Parathyroid adenoma (tissue), 2 donors: ENCODE measurements around the gene MFSD1.
"Not testable (repeated sequence)": the region's sequence is repeated elsewhere in the genome, so short reads cannot be mapped to it uniquely, and the experiment has no call there.

Experiments used
- H2AFZ ChIP-seq: fragments of 300-600 bp; sonication (generic); one replicate; pipeline ENCODE4 v1.7.0; 2017; ENCODE audit warnings: antibody characterized with exemption, mild to moderate bottlenecking
- H3K27ac ChIP-seq: fragments of 300-600 bp; sonication (generic); one replicate; pipeline ENCODE4 v1.7.0; 2017
- H3K27me3 ChIP-seq: fragments of 300-600 bp; sonication (generic); one replicate; pipeline ENCODE4 v1.7.0; 2017; ENCODE audit warnings: low read length; ENCODE audit not compliant: control insufficient read depth, insufficient read depth
- H3K36me3 ChIP-seq: fragments of 300-600 bp; sonication (generic); one replicate; pipeline ENCODE4 v1.7.0; 2017; ENCODE audit warnings: low read length; ENCODE audit not compliant: control insufficient read depth, insufficient read depth
- H3K4me1 ChIP-seq: fragments of 300-600 bp; sonication (generic); one replicate; pipeline ENCODE4 v1.7.0; 2017; ENCODE audit warnings: control low read depth
- H3K4me2 ChIP-seq: fragments of 300-600 bp; sonication (generic); one replicate; pipeline ENCODE4 v1.7.0; 2017; ENCODE audit warnings: low read length
- H3K4me3 ChIP-seq: fragments of 300-600 bp; sonication (generic); one replicate; pipeline ENCODE4 v1.7.0; 2017; ENCODE audit warnings: low read depth, low read length
- H3K79me2 ChIP-seq: fragments of 300-600 bp; sonication (generic); one replicate; pipeline ENCODE4 v1.7.0; 2017; ENCODE audit warnings: control low read depth
- H3K9ac ChIP-seq: fragments of 300-600 bp; sonication (generic); one replicate; pipeline ENCODE4 v1.7.0; 2017; ENCODE audit warnings: mild to moderate bottlenecking
- H3K9me3 ChIP-seq: fragments of 300-600 bp; sonication (generic); one replicate; pipeline ENCODE4 v1.7.0; 2017; ENCODE audit warnings: low read length; ENCODE audit not compliant: control insufficient read depth
- TF ChIP-seq, protein P1 (sequence below): fragments of 300-600 bp; sonication (generic); IDR thresholded peaks from one replicate; pipeline ENCODE4 v1.7.0; 2017; ENCODE audit warnings: antibody characterized with exemption, mild to moderate bottlenecking
- donor health status: primary hyperparathyroidism.

MFSD1 gene

GRCh38 chr3:158785972-158786371, 15.9 kb upstream of the MFSD1 start:
- H3K79me2 ChIP-seq = no peaks in the 10 kb centered on the region
- H3K27ac ChIP-seq = no peak overlapping the region
- no peaks in the 10 kb centered on the region for H3K9me3 ChIP-seq
- no peaks in the 10 kb centered on the region for H3K4me1 ChIP-seq
- no peaks in the 10 kb centered on the region for H3K27me3 ChIP-seq
- no peaks in the 10 kb centered on the region for H3K36me3 ChIP-seq
- TF ChIP-seq, protein P1, sequence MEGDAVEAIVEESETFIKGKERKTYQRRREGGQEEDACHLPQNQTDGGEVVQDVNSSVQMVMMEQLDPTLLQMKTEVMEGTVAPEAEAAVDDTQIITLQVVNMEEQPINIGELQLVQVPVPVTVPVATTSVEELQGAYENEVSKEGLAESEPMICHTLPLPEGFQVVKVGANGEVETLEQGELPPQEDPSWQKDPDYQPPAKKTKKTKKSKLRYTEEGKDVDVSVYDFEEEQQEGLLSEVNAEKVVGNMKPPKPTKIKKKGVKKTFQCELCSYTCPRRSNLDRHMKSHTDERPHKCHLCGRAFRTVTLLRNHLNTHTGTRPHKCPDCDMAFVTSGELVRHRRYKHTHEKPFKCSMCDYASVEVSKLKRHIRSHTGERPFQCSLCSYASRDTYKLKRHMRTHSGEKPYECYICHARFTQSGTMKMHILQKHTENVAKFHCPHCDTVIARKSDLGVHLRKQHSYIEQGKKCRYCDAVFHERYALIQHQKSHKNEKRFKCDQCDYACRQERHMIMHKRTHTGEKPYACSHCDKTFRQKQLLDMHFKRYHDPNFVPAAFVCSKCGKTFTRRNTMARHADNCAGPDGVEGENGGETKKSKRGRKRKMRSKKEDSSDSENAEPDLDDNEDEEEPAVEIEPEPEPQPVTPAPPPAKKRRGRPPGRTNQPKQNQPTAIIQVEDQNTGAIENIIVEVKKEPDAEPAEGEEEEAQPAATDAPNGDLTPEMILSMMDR = no peak
- no peak overlapping the region for H3K4me2 ChIP-seq
- H2AFZ ChIP-seq = no peak overlapping the region
- no peak overlapping the region for H3K9ac ChIP-seq
- H3K4me3 ChIP-seq = no peak overlapping the region

DNA sequence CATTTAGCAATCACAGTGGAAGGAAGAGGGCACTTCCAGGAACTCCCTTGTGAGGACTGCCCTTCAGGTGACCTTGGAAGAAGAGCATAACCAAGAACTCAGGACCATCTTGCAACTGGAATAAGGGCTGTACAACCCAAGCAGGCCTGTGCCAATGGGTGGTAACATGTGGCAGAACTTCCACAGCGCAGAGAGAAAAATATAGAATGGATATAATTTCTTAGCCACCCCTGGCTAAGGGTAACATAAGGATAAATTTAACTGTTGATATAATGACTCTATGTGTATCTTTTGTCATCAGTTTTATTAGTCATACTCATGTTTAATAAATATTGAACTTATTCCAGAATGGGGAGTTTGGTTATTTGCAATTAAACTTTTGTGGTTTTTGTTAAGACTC, 13.4 kb upstream of the MFSD1 start:
- H3K9ac ChIP-seq = no peak overlapping the region
- H3K27me3 ChIP-seq = no peaks in the 10 kb centered on the region
- TF ChIP-seq, protein P1 = no peak
- no peaks in the 10 kb centered on the region for H3K4me1 ChIP-seq
- H2AFZ ChIP-seq = no peak overlapping the region
- no peak overlapping the region for H3K4me3 ChIP-seq
- no peaks in the 10 kb centered on the region for H3K36me3 ChIP-seq
- H3K79me2 ChIP-seq = no peaks in the 10 kb centered on the region
- no peaks in the 10 kb centered on the region for H3K9me3 ChIP-seq
- H3K27ac ChIP-seq = no peak overlapping the region
- H3K4me2 ChIP-seq = no peak overlapping the region

DNA sequence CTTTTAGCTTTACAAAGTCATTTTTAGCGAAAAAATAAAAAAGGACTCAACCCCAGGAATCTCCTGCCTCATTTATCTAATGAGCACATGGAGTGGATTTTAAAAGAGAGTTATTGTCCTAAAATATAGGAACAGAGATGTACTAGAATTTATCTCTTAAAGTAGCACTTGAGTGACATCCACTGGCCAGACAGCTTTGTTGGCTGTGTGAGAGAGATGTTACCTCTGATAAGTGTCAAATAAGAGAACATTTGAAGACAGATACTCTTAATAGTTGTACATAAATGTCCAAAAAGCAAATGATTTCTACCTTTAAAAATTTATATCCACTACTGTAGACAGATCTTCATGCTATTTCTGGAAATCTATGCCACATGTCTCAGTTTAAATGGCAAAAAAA, 12.3 kb upstream of the MFSD1 start:
- H3K9ac ChIP-seq = no peak overlapping the region

DNA sequence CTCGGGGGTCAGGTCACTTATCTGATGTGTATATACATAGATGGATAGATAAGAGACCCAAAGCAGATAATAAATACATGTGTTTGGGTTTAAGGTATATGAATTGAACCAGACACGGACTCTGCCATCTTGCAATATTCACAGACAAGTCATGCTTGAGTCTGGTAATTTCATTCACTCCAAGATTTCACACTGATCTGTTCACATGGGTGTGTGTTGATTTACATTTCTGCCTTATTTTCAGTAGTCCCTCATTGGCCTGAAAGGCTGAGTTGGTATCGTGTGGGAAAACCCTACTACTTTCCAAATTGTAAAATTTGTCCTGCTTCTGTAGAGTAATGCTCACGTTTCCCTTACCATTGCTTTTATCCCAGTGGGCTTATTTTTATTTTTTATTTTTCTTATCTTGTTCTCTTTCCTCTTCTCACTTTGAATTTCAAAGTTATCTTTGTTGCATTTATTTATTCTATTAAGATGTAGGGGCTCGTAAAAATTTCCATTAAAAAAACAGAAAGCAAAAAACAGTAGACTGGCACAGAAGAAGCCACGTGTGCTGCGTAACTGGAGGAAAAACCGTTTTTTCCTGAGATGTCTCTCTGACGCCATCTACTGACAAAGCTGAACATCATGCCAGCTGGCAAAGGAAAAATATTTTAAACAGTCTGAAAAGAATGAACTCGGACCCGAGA, 10.8 kb upstream of the MFSD1 start:
- H3K4me3 ChIP-seq = no peak overlapping the region
- no peaks in the 10 kb centered on the region for H3K27me3 ChIP-seq
- no peak overlapping the region for H3K9ac ChIP-seq
- no peak overlapping the region for H2AFZ ChIP-seq
- H3K27ac ChIP-seq = no peak overlapping the region
- H3K4me2 ChIP-seq = peak overlapping the region; percentile 33
- H3K9me3 ChIP-seq = no peaks in the 10 kb centered on the region
- H3K79me2 ChIP-seq = no peaks in the 10 kb centered on the region
- H3K36me3 ChIP-seq = no peaks in the 10 kb centered on the region
- TF ChIP-seq, protein P1 = peak; percentile 71
- H3K4me1 ChIP-seq = no peaks in the 10 kb centered on the region

More for the DNA sequence above, 12.3 kb upstream of the MFSD1 start:
- Histone ChIP-seq H3K36me3 (no peaks in the 10 kb centered on the region), H3K79me2 (no peaks in the 10 kb centered on the region), H3K4me3 (no peak overlapping the region), H3K27ac (no peak overlapping the region), H3K4me2 (no peak overlapping the region), H2AFZ (no peak overlapping the region), H3K9me3 (no peaks in the 10 kb centered on the region), H3K4me1 (no peaks in the 10 kb centered on the region), H3K27me3 (no peaks in the 10 kb centered on the region)
- TF ChIP-seq, protein P1 = no peak

DNA sequence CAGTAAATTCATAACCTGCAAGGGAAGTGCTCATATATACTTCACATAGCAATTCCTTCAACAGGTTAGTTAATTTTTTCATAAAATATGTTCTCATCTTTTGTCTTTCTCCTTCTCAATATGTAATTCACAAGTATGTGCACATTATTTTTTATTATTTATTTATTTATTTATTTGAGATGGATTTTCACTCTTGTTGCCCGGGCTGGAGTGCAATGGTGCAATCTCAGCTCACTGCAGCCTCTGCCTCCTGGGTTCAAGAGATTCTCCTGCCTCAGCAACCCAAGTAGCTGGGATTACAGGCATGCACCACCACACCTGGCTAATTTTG, 10.3 kb upstream of the MFSD1 start:
- not testable (repeated sequence) for H3K4me3 ChIP-seq, H3K4me1 ChIP-seq, H3K9me3 ChIP-seq, H3K79me2 ChIP-seq, H3K36me3 ChIP-seq, H2AFZ ChIP-seq, H3K4me2 ChIP-seq, H3K27ac ChIP-seq, H3K27me3 ChIP-seq, H3K9ac ChIP-seq
